H9 (cell line): ENCODE results near the gene UTP3. TPM values are rescaled to one million over a fixed set of nuclear protein-coding genes. Genes with fewer than 3 reads are reported as not detected.

Experiments used
- DNase-seq: peaks from one replicate; pipeline ENCODE4 v3.0.0-alpha.2; 2017
- H2AFZ ChIP-seq: one replicate; pipeline ENCODE4 v1.6.1; 2013; ENCODE audit warnings: mild to moderate bottlenecking, low read length, control low read depth, moderate library complexity
- H2AK5ac ChIP-seq: 2 replicates; pipeline ENCODE4 v1.6.1; 2013; ENCODE audit warnings: low read length, control low read depth, mixed read lengths; ENCODE audit not compliant: insufficient read length
- H2BK120ac ChIP-seq: one replicate; pipeline ENCODE4 v1.6.1; 2013; ENCODE audit warnings: low read depth, mild to moderate bottlenecking, low read length, control low read depth, inconsistent platforms; ENCODE audit not compliant: poor library complexity, severe bottlenecking
- H2BK12ac ChIP-seq: 2 replicates; pipeline ENCODE4 v1.6.1; 2013; ENCODE audit warnings: low read length, control low read depth, mixed read lengths, low read depth; ENCODE audit not compliant: insufficient read length
- H2BK15ac ChIP-seq: 2 replicates; pipeline ENCODE4 v1.6.1; 2013; ENCODE audit warnings: low read depth, low read length, control low read depth
- H2BK20ac ChIP-seq: one replicate; pipeline ENCODE4 v1.6.1; 2013; ENCODE audit warnings: low read depth, mild to moderate bottlenecking, low read length, control low read depth, inconsistent platforms; ENCODE audit not compliant: poor library complexity, severe bottlenecking
- H2BK5ac ChIP-seq: 2 replicates; pipeline ENCODE4 v1.6.1; 2013; ENCODE audit warnings: low read length, control low read depth, mixed read lengths; ENCODE audit not compliant: insufficient read length
- H3K14ac ChIP-seq: 2 replicates; pipeline ENCODE4 v1.6.1; 2013; ENCODE audit warnings: low read length, control low read depth; ENCODE audit not compliant: insufficient read depth
- H3K18ac ChIP-seq: 2 replicates; pipeline ENCODE4 v1.6.1; 2013; ENCODE audit warnings: low read depth, mild to moderate bottlenecking, mixed read lengths, low read length, control low read depth; ENCODE audit not compliant: insufficient read length
- H3K23ac ChIP-seq: 2 replicates; pipeline ENCODE4 v1.6.1; 2013; ENCODE audit warnings: low read length, control low read depth, mixed read lengths, low read depth; ENCODE audit not compliant: insufficient read length
- H3K23me2 ChIP-seq: 2 replicates; pipeline ENCODE4 v1.6.1; 2013; ENCODE audit warnings: low read depth, mild to moderate bottlenecking, mixed read lengths, low read length, control low read depth; ENCODE audit not compliant: insufficient read length, poor library complexity, severe bottlenecking
- H3K27ac ChIP-seq: 2 replicates; pipeline ENCODE4 v1.5.1; 2013; ENCODE audit warnings: low read length, control low read depth, mixed read lengths, low read depth; ENCODE audit not compliant: insufficient read length
- H3K27me3 ChIP-seq: 2 replicates; pipeline ENCODE4 v1.6.1; 2013; ENCODE audit warnings: low read length, control low read depth, inconsistent platforms; ENCODE audit not compliant: insufficient read depth
- H3K4ac ChIP-seq: 2 replicates; pipeline ENCODE4 v1.6.1; 2013; ENCODE audit warnings: low read depth, mild to moderate bottlenecking, control low read depth, inconsistent platforms, low read length, moderate library complexity
- H3K4me1 ChIP-seq: 2 replicates; pipeline ENCODE4 v1.6.1; 2013; ENCODE audit warnings: low read length, control low read depth, inconsistent platforms; ENCODE audit not compliant: insufficient read depth
- H3K4me2 ChIP-seq: 2 replicates; pipeline ENCODE4 v1.6.1; 2013; ENCODE audit warnings: low read length, control low read depth, mixed read lengths; ENCODE audit not compliant: insufficient read length, insufficient read depth
- H3K56ac ChIP-seq: 2 replicates; pipeline ENCODE4 v1.6.1; 2013; ENCODE audit warnings: low read depth, mild to moderate bottlenecking, mixed read lengths, low read length, control low read depth; ENCODE audit not compliant: insufficient read length
- H3K79me1 ChIP-seq: 2 replicates; pipeline ENCODE4 v1.6.1; 2013; ENCODE audit warnings: low read depth, mild to moderate bottlenecking, moderate library complexity, low read length, control low read depth, inconsistent platforms; ENCODE audit not compliant: insufficient read depth, poor library complexity, severe bottlenecking
- H3K79me2 ChIP-seq: 2 replicates; pipeline ENCODE4 v1.6.1; 2013; ENCODE audit warnings: low read length, control low read depth, inconsistent platforms; ENCODE audit not compliant: insufficient read depth
- H3K9ac ChIP-seq: 2 replicates; pipeline ENCODE4 v1.6.1; 2013; ENCODE audit warnings: low read length, control low read depth, mixed read lengths; ENCODE audit not compliant: insufficient read length; ENCODE audit errors: extremely low read depth
- H3K9me3 ChIP-seq: one replicate; pipeline ENCODE4 v1.6.1; 2013; ENCODE audit warnings: low read depth, low read length, inconsistent platforms; ENCODE audit not compliant: control insufficient read depth
- H3T11ph ChIP-seq: one replicate; pipeline ENCODE4 v1.6.1; 2013; ENCODE audit warnings: mild to moderate bottlenecking, low read length, control low read depth, inconsistent platforms
- H4K20me1 ChIP-seq: one replicate; pipeline ENCODE4 v1.6.1; 2013; ENCODE audit not compliant: control insufficient read depth, insufficient read length, insufficient read depth
- H4K5ac ChIP-seq: 2 replicates; pipeline ENCODE4 v1.6.1; 2013; ENCODE audit warnings: low read depth, mild to moderate bottlenecking, mixed read lengths, low read length, control low read depth; ENCODE audit not compliant: insufficient read length
- H4K8ac ChIP-seq: replicated peaks from 2 replicates; pipeline ENCODE4 v1.6.1; 2013; ENCODE audit warnings: low read length, control low read depth, mixed read lengths, low read depth; ENCODE audit not compliant: insufficient read length
- H4K91ac ChIP-seq: 2 replicates; pipeline ENCODE4 v1.6.1; 2013; ENCODE audit warnings: low read depth, mild to moderate bottlenecking, moderate library complexity, mixed read lengths, low read length, control low read depth; ENCODE audit not compliant: insufficient read length
- H3K27ac Mint-ChIP-seq, 3 experiments: 2 replicates in 2 of 3; 3 replicates in 1 of 3; pipeline ENCODE4 v1.8.0; 2020 to 2021; ENCODE audit warnings: mixed read lengths in 3 of 3, mild to moderate bottlenecking in 1 of 3, moderate library complexity in 1 of 3
- H3K27me3 Mint-ChIP-seq: 2 replicates; pipeline ENCODE4 v1.8.0; 2021; ENCODE audit warnings: low read depth, mild to moderate bottlenecking, moderate library complexity, mixed read lengths
- H3K36me3 Mint-ChIP-seq, 3 experiments: 2 replicates in 2 of 3; 3 replicates in 1 of 3; pipeline ENCODE4 v1.8.0; 2020 to 2021; ENCODE audit warnings: low read depth in 3 of 3, mixed read lengths in 3 of 3; ENCODE audit not compliant: insufficient read depth in 1 of 3
- H3K4me1 Mint-ChIP-seq, 2 experiments: 2 replicates each; pipeline ENCODE4 v1.8.0; 2020; ENCODE audit warnings: mixed read lengths in 2 of 2
- H3K4me3 Mint-ChIP-seq, 2 experiments: 2 replicates in 1 of 2; 3 replicates in 1 of 2; pipeline ENCODE4 v1.8.0; 2020 to 2021; ENCODE audit warnings: mild to moderate bottlenecking in 2 of 2, mixed read lengths in 2 of 2, moderate library complexity in 1 of 2
- H3K9me3 Mint-ChIP-seq, 2 experiments: 2 replicates in 1 of 2; 3 replicates in 1 of 2; pipeline ENCODE4 v1.8.0; 2020; ENCODE audit warnings: mild to moderate bottlenecking in 2 of 2, mixed read lengths in 2 of 2, moderate library complexity in 1 of 2
- CTCF ChIP-seq: fragments of 200-600 bp; sonication (generic); conservative IDR thresholded peaks from 3 replicates; pipeline ENCODE4 v1.8.0; 2021; ENCODE audit warnings: antibody characterized with exemption, mild to moderate bottlenecking
- total RNA-seq: library from RNA; stranded (reverse); gene quantifications from 2 replicates; pipeline ENCODE4 v1.2.1, GENCODE V29; 2021

Gene UTP3
- total RNA-seq, 1 experiment from 2014 or later = 49.3 TPM

- no peak overlapping the region for H4K5ac ChIP-seq
- no peak overlapping the region for H3K23ac ChIP-seq
- no peaks in the 10 kb centered on the region for H3K4me1 ChIP-seq
- no peaks in the 10 kb centered on the region for H3K9me3 Mint-ChIP-seq
- no peak overlapping the region for H3K18ac ChIP-seq
- H3K27ac Mint-ChIP-seq = no peak overlapping the region
- H3K4me1 Mint-ChIP-seq = no peaks in the 10 kb centered on the region
- no peak overlapping the region for H3K4me3 Mint-ChIP-seq
- H4K20me1 ChIP-seq = no peaks in the 10 kb centered on the region
- H4K8ac ChIP-seq = no peak overlapping the region
- H3K9me3 ChIP-seq = no peaks in the 10 kb centered on the region
- H2BK5ac ChIP-seq = no peak overlapping the region
- no peaks in the 10 kb centered on the region for H3K79me2 ChIP-seq
- H2BK120ac ChIP-seq = no peak overlapping the region
- H3T11ph ChIP-seq = no peak overlapping the region
- no peak overlapping the region for H3K56ac ChIP-seq
- no peak overlapping the region for H3K27ac ChIP-seq
- H3K79me1 ChIP-seq = no peaks in the 10 kb centered on the region
- H3K36me3 Mint-ChIP-seq = no peaks in the 10 kb centered on the region
- H2AFZ ChIP-seq = no peak overlapping the region
- no peak overlapping the region for H2BK20ac ChIP-seq
- no peak overlapping the region for H3K9ac ChIP-seq
- H3K4me2 ChIP-seq = no peak overlapping the region
- no peak overlapping the region for H4K91ac ChIP-seq
- no peaks in the 10 kb centered on the region for H3K23me2 ChIP-seq
- no peak overlapping the region for H3K4ac ChIP-seq
- no peaks in the 10 kb centered on the region for H3K27me3 ChIP-seq
- no peak for DNase-seq
- H2AK5ac ChIP-seq = no peak overlapping the region
- TF ChIP-seq CTCF = no peak
- no peak overlapping the region for H3K14ac ChIP-seq
- H3K27me3 Mint-ChIP-seq = peaks cover 3% of the 10 kb centered on the region
- no peak overlapping the region for H2BK15ac ChIP-seq
- no peak overlapping the region for H2BK12ac ChIP-seq
These were observed 14.1 kb upstream of the UTP3 start for GRCh38 chr4:70674191-70674590.
